Stimulated activated CD4-positive, alpha-beta T cell treated with anti-CD3 and anti-CD28 coated beads, TNF-alpha, amount 100 ng/mL, for 48 hours (primary cell): Measurements from ENCODE around the gene PAQR3.
"Not testable (repeated sequence)": the region's sequence is repeated elsewhere in the genome, so short reads cannot be mapped to it uniquely, and the experiment has no call there.

ENCODE experiments used
- DNase-seq, 3 donors: peaks; one replicate each; pipeline ENCODE4 v3.0.0-alpha.2; 2020; ENCODE audit warnings: low read depth in 3 of 3

PAQR3 gene

DNA sequence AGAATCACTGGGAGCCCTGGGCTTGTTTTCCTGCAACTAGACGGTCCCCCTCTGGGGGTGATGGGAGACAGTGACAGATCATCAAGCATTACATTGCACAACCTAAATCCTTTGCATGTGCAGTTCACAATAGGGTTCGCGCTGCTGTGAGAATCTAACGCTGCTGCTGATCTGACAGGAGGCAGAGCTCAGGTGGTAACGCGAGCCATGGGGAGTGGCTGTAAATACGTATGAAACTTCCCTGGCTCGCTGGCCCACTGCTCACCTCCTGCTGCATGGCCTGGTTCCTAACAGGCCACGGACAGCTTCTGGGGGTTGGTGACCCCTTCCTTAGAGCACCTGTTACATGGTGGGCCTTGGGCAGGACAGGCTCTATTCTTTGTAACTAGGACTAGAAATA lies 10.4 kb downstream of the PAQR3 start:
- no peak for DNase-seq

DNA sequence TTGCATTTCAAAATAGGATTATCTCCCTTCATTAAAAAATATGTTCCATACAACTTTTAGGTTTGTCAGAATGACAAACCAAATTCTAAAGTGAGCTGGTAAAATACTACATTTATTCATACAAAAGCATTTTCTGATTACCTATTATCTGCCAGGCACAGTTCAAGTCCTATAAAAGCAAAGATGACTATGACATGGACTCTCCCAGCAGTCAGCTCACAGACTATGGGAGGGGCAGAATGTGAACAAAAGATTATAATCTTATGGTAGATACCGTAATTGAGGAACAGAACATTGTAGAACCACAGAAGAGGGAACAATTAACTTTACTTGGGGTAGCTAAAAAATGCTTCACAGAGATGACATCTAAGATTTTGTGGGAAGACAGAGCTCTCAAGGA lies 12.4 kb downstream of the PAQR3 start:
- DNase-seq: no peak

DNA sequence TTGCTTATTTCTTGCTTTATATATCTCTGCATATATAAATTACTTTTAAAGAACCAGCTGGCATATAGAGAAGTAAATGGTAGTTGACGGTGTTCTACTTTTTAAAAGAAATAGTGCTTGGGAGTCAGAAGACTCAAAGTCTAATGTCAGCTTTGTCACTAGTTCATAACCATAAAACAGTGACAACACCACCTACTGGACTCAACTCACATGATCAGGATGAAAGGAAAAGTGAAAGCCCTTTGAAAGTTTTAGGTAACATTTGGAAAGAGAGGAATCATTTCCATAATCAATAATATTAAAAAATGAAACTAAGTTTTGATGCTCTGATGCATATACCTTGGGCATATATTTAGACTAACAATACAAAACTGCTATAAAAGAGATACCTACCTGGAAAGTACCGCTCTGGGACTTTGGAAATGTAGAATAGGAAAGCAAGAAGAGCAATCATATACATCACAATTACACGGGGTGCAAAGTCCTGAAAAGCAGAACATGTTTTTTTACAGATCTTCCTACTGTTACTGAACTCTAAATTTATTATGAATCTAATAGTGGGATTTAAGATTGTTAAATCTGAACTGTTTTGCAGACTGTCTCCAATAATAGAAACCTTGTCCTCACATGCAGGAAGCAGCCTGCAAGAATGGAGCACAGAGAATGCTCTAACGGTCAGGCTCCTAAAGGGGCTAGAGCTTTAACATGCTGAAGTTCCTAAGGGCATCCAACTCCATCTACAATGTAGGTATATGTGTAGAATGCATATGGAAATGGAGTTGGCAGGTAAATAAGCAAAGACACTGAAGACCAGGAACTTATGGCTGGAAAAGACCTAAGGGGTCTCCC lies 15.6 kb downstream of the PAQR3 start:
- DNase-seq: no peak

DNA sequence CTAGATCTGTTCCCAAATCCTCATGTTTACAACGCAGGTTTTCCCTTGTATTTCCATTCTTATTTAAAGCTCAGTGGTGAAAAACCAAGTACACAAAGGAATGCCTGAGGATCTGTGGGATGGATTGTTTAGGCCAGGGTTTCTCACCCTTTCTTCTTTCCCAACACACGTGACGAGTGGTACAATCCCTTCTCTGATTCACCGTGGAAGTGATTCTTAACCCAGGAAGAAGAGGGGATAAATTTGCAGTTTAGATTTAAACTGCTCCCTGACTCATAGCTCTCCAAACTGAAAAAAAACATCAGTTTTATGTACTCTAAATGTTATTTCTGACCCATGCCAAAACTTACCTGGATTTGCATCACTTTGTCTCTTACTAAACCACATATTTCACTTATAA lies 17.0 kb downstream of the PAQR3 start:
- DNase-seq: no peak

DNA sequence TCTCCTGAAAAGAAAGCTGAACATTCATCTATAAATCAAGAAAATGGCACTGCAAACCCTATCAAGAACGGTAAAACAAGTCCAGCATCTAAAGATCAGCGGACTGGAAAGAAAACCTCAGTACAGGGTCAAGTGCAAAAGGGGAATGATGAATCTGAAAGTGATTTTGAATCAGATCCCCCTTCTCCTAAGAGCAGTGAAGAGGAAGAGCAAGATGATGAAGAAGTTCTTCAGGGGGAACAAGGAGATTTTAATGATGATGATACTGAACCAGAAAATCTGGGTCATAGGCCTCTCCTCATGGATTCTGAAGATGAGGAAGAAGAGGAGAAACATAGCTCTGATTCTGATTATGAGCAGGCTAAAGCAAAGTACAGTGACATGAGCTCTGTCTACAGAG lies 28.6 kb downstream of the PAQR3 start:
- DNase-seq: no peak

DNA sequence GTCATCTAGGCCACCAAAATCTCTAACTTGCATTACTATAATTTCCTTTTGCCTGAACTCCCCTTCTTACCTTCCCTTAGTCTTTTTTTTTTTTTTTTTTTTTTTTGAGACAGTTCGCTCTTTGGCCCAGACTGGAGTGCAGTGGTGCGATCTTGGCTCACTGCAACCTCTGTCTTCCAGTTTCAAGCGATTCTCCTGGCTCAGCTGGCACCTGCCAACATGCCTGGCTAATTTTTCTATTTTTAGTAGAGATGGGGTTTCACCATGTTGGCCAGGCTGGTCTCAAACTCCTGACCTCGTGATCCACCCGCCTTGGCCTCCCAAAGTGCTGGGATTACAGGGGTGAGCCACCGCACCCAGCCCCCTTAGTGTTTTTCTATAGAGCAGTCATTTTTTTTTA lies 30.3 kb downstream of the PAQR3 start:
- DNase-seq: not testable (repeated sequence)

DNA sequence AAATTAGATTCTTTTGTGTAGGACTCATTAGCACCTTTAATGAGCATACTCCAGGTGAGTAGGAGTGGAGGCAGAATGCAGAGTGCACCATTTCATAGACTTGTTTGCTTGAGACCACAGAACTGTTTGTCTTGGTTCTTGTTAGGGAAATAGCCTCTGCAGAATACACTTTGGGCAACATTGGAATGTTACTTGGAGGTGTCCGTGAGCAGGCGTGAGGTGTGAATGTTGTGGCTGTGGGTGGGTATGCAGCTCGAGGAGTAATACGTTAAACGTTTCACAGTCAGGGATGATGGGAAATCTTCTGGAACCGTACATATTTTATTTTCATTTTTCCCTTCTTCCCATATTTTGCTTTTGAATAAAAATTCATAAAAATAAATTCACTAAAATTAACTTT lies 31.6 kb downstream of the PAQR3 start:
- DNase-seq: no peak

DNA sequence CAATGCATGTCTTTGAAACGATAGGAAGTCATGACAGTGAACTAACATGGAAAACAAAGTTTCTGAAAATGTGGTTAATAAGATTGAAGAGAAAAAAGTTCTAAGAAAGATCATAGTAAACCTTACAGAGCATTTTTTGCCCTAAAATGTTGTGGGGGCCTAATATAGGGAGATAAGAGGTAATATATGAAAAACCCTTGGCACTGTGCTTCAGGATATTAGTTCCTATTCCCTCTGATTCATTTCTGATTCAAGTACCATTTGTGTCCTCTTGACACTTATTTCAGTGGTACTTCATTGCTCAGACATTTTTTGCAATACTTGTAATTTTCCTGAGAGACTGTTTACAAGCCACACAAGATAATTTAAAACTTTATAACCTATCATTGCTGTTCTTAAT lies 35.1 kb downstream of the PAQR3 start:
- DNase-seq: no peak

DNA sequence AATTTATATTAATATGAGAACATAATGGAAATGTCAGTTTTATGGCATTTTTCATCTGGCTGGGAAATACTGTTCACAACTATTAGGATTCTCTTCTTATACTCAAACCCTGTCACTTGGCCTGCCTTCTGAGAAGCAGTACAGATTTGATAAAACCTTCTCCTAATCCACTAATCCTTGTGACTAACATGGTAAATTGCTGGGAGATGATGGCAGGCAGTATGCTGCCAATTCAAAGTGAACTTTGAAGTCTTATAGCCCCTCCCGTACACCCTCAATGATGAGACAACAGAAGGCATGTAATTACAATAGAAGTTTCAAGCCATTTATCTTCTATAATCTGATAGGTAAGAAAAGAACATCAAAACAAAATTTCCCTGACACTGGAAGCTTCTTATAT lies 36.9 kb downstream of the PAQR3 start:
- DNase-seq: no peak

DNA sequence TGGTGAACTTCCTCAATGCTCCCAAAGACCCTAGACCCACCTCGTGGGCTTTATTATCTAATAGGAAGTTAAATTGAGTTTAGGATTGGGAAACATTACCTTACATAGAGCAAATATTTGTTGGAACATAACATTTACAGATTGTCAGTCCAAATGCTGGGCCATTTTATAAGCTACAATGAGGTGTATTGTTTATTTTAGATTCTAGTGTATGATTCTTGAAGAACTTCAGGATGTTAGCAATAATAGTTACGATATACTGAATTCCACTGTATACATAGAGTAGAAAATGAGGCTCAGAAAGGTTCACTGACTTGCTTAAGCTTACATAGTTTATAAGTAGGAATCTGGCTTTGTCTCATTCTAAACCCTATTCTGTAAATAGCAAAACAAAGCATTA lies 37.4 kb downstream of the PAQR3 start:
- DNase-seq: no peak

DNA sequence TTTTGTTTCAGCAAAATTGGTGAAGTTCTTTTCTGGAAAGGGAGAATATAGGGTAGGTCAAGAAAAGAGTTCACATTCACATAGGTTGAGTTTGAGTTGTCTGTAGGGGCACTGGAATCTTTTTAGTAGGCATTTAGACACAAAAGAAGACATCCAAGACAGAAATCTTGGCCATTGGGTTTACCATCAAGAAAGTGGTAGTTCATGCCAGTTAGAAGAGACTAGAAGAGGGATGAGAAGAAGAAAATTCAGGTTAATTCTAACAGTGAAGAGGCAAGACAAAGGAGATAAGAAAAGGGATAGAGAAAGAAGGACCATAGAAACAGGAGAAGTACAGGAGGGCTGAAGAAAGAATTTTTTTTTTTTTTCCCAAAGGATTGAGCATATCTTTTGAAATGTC lies 39.9 kb downstream of the PAQR3 start:
- DNase-seq: no peak

DNA sequence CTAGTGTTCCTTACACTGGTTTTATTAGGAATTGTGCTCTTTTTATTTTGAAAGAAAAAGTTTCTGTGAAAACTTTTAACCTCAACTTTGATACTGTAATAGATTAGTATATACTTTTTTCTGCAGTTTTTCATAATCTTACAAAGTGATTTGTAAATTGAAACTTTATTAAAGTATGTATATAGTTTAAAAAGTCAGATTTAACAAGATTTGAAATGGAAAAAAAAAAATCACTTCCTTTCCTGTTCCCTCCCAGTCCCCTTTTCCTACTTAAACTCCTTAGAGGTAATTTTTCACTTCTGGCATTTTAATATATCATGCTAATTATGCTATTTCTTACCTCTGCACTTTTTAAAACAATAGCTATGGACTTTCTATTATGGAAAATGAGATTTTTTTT lies 49.3 kb downstream of the PAQR3 start:
- DNase-seq: no peak

DNA sequence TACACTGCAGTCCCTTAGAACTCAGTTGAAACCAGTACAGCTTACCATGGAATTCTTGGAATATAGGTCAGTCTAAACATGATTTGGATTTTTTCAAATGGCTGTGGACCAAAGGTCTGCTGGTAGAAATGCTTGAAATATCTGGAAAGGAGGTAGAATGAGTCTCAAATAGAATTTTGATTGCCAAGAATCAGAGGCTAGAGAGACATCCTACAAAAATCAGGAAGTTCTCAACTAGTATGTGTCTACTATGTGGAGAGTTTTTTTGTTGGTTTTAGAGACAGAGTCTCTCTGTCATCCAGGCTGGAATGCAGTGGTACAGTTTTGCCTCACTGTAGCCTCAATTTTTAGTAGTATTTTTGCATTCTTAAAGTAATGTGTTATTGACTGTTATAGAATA lies 53.6 kb downstream of the PAQR3 start:
- DNase-seq: no peak

DNA sequence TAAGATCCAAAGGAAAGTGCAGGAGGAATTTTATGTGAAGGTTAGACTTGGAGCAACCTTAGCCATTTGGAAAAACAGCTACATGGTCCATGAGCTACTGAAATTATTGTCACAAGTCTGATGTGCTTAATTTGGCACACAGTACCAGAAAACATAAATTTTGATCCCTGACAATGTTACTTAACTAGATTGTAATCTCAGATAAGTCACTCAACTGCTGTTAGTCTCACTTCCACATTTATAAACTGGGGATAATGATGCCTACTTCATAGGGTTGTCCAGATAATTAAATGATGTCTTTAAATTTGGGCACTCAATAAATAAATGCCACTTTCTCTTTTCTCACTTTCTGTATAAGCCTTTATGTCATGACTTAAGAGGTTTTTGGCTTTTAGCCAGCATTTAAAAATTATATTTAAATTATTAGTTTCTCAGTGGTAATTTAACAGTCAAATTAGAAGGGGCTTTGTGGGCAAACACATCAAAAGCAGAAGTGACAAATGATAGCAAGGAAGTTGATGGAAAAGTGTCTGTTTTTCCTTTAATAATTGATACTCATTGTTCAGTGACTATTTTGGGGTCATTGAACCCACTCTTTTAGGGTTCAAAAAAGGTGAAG lies 58.3 kb downstream of the PAQR3 start:
- DNase-seq: no peak

DNA sequence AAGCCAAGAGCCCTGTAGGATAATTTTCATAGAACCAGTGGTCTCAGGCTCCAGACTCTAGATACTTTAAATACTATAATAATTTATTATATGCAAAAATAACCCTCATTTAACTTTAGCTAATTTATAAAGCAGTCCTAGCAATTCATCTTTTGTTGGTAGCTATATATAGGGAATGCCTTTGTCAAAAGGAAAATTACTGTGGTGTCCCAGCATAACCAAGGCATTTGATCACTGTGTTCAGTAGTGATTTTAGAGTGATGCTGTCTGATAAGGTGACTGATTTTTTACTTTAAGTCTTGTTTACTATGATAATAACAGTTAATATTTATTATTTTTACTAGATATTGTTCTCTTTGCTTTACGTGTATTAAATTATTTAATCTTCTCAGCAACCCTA lies 61.2 kb downstream of the PAQR3 start:
- DNase-seq: no peak

DNA sequence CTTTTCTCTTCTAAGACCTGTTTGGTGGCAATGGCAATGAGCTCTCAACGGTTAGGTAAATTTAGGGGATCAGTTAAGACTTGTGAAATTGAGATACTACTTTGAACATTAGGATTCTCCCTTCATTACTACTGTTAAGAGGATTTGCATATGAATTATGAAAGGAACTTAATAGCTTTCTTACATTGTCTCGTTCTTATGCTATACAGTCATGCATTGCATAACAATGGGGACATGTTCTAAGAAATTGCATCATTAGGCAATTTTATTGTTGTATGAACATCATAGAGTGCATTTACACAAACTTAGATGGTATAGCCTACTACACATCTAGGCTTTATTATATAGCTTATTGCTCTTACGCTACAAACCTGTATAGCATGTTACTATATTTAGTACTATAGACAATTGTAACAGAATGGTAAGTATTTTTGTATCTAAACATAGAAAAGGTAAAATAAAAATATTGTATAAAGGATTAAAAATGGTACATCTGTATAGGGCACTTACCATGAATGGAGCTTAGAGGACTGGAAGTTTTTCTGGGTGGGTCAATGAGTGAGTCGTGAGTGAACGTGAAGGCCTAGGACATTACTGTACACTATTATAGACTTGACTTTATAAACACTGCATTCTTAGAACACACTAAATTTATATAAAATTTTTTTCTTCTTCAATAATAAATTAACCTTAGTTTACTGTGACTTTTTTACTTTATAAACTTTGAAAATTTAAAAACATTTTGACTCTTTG lies 62.5 kb downstream of the PAQR3 start:
- no peak for DNase-seq

DNA sequence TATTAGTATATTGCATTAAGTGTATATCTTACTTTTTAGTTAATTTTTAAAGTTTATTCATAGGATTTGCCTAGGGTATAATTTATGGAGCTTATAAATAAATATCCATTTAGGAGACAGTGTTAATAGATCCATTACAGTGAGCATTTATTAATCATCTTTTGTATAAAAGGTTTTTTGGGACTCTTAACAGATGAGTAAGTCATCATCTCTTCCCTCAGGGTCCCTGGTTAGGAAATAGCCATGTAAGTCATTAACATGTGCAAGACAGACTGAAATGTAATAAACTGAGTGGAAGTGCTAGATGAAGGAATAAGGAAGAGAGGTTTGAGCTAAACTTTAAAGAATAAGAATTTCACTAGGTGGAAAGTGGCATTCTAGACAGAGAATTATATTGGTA lies 69.2 kb downstream of the PAQR3 start:
- no peak for DNase-seq

DNA sequence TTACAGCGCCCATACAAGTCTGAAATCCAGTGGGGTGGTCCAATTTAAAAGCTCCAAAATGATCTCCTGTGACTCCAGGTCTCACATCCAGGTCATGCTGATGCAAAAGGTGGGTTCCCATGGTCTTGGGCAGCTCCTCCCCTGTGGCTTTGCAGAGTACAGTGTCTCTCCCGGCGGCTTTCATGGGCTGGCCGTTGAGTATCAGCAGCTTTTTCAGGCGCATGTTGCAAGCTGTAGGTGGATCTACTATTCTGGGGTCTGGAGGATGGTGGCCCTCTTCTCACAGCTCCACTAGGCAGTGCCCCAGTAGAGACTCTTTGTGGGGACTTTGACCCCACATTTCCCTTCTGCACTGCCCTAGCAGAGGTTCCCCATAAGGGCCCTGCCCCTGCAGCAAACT lies 70.5 kb downstream of the PAQR3 start:
- DNase-seq: not testable (repeated sequence)

DNA sequence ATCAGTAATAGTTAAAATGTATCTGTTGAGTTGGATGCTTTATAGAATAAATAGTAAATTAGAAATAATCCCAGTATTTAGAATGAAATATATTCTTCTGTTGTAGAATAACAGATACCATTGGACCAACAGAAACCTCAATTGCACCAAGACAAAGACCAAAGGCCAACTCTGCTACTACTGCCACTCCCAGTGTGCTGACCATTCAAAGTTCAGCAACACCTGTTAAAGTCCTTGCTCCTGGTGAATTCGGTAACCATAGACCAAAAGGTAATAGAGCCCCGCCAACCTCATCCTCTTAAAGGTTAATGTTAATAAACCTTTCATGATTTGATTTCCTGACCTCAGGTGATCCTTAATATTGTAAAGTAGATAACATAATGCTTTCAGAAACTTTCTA lies 73.8 kb downstream of the PAQR3 start:
- no peak for DNase-seq

DNA sequence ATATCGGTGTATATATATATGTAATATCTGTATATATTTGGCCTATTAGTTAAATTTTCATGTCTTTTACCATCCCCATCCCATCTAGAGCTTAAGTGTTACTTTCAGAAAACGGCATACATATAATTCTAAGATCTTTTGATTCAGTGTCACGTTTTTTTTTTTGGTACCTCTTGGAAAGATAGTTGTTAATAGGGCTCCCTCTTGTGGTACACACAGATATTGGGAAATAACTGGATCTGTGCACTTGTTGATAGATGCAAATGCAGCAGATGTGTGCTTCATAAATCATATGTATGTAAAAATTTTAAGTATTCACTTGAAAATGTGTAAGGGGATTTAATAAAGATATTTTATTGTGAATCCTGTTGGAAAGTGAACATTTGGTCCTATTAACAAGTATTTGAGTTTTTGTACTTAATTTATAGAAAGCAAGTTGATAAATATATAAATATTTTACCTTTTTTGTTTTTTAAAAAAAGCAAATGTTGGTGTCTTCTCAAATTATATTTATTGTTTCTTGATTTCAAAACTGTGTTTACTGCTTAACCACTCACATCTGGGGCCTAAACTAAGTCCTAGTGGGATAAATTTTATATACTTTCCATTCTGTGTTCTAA lies 74.7 kb downstream of the PAQR3 start:
- DNase-seq: no peak

DNA sequence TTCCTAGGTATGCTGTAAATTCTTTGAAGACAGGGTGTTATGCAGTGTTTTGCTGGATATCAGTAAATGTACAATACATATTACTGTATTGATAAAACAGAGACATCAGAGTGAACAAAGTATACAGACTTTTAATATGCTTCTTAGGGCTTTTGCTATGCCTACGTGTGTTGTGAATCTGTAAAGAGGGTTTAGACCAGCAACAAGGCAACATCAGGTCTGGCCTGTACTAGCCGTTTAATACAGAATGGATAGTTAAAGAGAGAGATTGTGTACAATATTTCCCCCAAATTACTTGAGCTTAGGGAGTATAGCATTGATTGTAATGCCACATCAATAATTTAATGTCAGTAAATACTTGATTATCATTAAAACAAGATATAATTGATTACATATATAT lies 75.2 kb downstream of the PAQR3 start:
- DNase-seq: no peak

DNA sequence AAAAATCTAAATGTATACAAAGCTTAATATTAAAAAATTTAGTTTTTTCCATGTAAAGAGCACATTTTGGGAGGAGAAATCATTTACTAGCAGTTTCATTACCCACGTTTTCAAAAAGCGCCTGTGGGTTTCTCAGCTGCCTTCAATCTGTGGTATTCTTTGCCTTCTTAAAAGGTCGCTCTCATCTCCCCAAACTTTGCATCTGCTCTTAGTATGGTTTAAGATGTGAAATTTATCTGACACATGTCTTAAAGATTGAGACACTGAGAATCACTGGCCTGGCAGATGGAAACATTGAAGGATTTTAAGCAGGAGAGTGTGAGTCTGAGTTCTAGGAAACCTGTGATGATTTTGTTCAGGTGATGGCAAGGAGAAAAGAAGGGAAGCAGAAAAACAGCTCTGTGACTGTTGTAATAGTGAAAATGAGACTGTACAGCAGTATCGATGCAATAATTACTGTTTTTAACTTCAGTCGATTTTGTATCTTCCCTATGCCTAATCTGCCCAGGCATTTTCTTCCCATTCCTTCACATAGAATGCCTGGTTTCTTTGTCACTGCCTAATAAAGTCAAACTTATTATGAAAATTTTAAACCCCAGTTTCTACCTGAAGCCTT lies 75.9 kb downstream of the PAQR3 start:
- no peak for DNase-seq
